Astrocyte of the cerebellum (primary cell): ENCODE measurements around the gene SLC25A45.

Source experiments
- DNase-seq: peaks from one replicate; pipeline ENCODE4 v3.0.0-alpha.2; 2011; ENCODE audit warnings: low read depth
- H3K4me3 ChIP-seq: 2 replicates; pipeline ENCODE4 v1.5.1; 2011; ENCODE audit warnings: mild to moderate bottlenecking, low read depth, low read length, moderate library complexity
- CTCF ChIP-seq: IDR thresholded peaks from 2 replicates; pipeline ENCODE4 v1.5.1; 2012; ENCODE audit warnings: low read length, low read depth, moderate library complexity, mild to moderate bottlenecking; ENCODE audit errors: missing control alignments
- in situ Hi-C: cut with HindIII; loops from 2 replicates; pipeline ENCODE4 v1.10.0; 2017; ENCODE audit warnings: low sequenced_read_pairs

The SLC25A45 gene

GRCh38 chr11:65401803-65402248 lies 19.4 kb upstream of the SLC25A45 start:
- TF ChIP-seq CTCF, result no peak
- H3K4me3 ChIP-seq, result no peak overlapping the region
- DNase-seq, result no peak
- in situ Hi-C loops, result no loop called here

DNA sequence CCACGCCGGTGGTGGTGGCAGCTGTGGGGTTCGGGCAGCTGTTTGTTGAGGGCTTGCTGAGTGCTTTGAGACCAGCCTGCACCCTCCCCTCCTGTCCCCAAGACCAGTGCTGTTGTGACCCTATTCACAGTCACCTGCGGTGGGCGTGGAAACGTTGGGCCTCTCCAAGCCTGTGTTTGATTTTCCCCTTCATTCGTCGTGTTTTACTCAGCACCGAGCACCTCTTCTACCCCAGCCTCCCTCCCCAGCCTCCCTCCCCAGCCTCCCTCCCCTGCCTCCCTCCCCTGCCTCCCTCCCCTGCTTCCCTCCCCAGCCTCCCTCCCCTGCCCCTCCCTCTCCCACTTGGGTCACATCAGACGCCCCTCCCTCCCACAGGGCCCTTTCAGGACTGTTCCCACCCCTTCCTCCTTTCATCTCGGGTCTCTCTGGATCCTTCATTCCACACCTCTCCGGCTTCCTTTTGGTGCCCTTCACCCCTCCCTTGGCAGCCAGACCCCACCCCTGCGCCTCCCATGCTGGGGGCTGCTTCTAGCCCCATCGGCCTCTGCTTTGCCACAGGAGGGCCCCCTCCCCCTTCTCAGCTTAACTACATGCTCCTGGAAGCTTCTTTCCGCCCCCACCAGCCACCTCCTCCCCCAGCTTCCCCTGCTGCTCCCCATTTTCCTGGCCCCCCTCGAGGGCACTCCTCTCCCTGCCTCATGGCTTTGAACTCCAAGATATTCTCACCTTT lies 18.8 kb upstream of the SLC25A45 start:
- DNase-seq, result no peak
- in situ Hi-C loops, result no loop called here
- no peak overlapping the region for H3K4me3 ChIP-seq
- no peak for TF ChIP-seq CTCF

GRCh38 chr11:65400307-65401072 lies 18.0 kb upstream of the SLC25A45 start:
- no peak for DNase-seq
- no peak for TF ChIP-seq CTCF
- no peak overlapping the region for H3K4me3 ChIP-seq
- in situ Hi-C loops, result no loop called here

DNA sequence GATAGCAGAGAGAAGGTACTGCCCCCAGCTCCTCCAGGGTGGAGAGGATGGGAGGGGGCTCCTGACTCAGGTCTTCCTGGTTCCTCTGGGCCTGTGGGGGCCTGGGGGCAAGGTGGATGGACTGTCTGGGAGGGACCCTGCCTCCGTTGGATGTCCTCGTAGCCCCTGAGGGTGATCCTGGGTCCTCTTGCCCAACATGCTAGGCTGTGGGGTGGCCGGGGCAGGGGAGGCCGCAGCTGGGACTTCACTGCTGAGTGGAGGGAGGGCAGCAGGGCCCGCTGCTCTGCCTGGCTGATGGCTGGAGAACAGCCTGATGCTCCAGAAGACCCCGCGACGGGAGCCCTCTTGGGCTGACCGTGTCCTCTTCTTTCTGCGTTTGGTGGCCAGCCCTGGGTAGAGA lies 17.4 kb upstream of the SLC25A45 start:
- in situ Hi-C loops, result no loop called here
- TF ChIP-seq CTCF, result no peak
- H3K4me3 ChIP-seq, result no peak overlapping the region
- DNase-seq, result no peak

DNA sequence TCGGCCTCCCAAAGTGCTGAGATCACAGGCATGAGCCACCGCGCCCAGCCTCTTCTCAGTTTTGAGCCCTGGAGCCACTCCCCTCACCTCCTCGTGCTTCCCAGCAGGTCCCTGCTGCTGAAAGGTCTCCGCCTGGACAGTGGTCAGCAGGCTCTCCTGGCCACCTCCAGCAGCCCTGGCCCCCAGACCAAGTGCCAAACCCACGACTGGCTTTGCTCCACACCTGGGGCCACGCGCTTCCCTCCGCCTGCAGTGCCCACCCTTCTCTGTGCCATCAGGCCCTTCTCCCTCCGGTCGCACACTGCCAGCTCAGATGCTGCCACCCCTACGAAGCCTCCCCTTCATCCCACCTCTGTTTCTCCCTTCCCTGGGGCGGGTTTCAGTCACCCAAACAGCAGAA lies 16.8 kb upstream of the SLC25A45 start:
- in situ Hi-C loops, result no loop called here
- no peak for TF ChIP-seq CTCF
- no peak overlapping the region for H3K4me3 ChIP-seq
- no peak for DNase-seq

- H3K4me3 ChIP-seq, result no peak overlapping the region
- in situ Hi-C loops, result no loop called here
- no peak for TF ChIP-seq CTCF
- DNase-seq, result no peak
These were observed 16.0 kb upstream of the SLC25A45 start for GRCh38 chr11:65398362-65398910.
